Measurements from ENCODE around the gene QSOX1. TPM values are rescaled to one million over a fixed set of nuclear protein-coding genes. Genes with fewer than 3 reads are reported as not detected.

Gene QSOX1
- total RNA-seq, 4 donors from 2014 or later = 34.9 to 72.3 (median 51.5) TPM

GRCh38 chr1:180156631-180157091, 2.0 kb downstream of the QSOX1 start:
- Histone ChIP-seq H3K9me3 (no peaks in the 10 kb centered on the region), H3K36me3 (no peaks in the 10 kb centered on the region), H3K4me3 (peak overlapping the region in 1 of 4 donors; percentile 93), H3K27me3 (no peaks in the 10 kb centered on the region), H3K27ac (peak overlapping the region in 2 of 4 donors; percentile 10 to 18), H3K4me1 (peaks cover 0 to 35% (median 3%) of the 10 kb centered on the region in 4 donors)
- DNase-seq = peak in 1 of 3 donors; percentile 36
- TF ChIP-seq POLR2A (IDR thresholded peaks at IDR 0.05) = no peak
- no peak for TF ChIP-seq CTCF (IDR thresholded peaks at IDR 0.05)

- no peaks in the 10 kb centered on the region for H3K9me3 ChIP-seq
- no peaks in the 10 kb centered on the region for H3K36me3 ChIP-seq
- no peak for TF ChIP-seq POLR2A (IDR thresholded peaks at IDR 0.05)
- no peak for TF ChIP-seq CTCF (IDR thresholded peaks at IDR 0.05)
- peaks cover 0 to 35% (median 3%) of the 10 kb centered on the region in 4 donors for H3K4me1 ChIP-seq
- H3K4me3 ChIP-seq = peak overlapping the region in 1 of 4 donors; percentile 3
- no peaks in the 10 kb centered on the region for H3K27me3 ChIP-seq
- DNase-seq = peak in 1 of 3 donors; percentile 34
- peak overlapping the region in 3 of 4 donors; percentile 10 to 28 (median 12) for H3K27ac ChIP-seq
These were observed 2.4 kb downstream of the QSOX1 start for GRCh38 chr1:180157108-180157507.

GRCh38 chr1:180157576-180158057, 2.9 kb downstream of the QSOX1 start:
- peak in 1 of 3 donors; percentile 38 for DNase-seq
- Histone ChIP-seq H3K27ac (peak overlapping the region in 3 of 4 donors; percentile 10 to 28 (median 12)), H3K27me3 (no peaks in the 10 kb centered on the region), H3K36me3 (no peaks in the 10 kb centered on the region), H3K4me3 (peak overlapping the region in 1 of 4 donors; percentile 3), H3K4me1 (peaks cover 0 to 35% (median 3%) of the 10 kb centered on the region in 4 donors), H3K9me3 (no peaks in the 10 kb centered on the region)
- TF ChIP-seq POLR2A (IDR thresholded peaks at IDR 0.05) = no peak
- no peak for TF ChIP-seq CTCF (IDR thresholded peaks at IDR 0.05)

GRCh38 chr1:180158149-180159147, 3.8 kb downstream of the QSOX1 start:
- Histone ChIP-seq H3K4me1 (peaks cover 0 to 35% (median 3%) of the 10 kb centered on the region in 4 donors), H3K4me3 (no peak overlapping the region), H3K27ac (peak overlapping the region in 2 of 4 donors; percentile 3 to 28), H3K36me3 (no peaks in the 10 kb centered on the region), H3K9me3 (no peaks in the 10 kb centered on the region), H3K27me3 (no peaks in the 10 kb centered on the region)
- DNase-seq = no peak
- TF ChIP-seq POLR2A (IDR thresholded peaks at IDR 0.05) (no peak), CTCF (IDR thresholded peaks at IDR 0.05) (no peak)

GRCh38 chr1:180160357-180160756, 5.7 kb downstream of the QSOX1 start:
- no peak for DNase-seq
- Histone ChIP-seq H3K9me3 (no peaks in the 10 kb centered on the region), H3K36me3 (no peaks in the 10 kb centered on the region), H3K27me3 (no peaks in the 10 kb centered on the region), H3K4me1 (peaks cover 0 to 34% (median 0%) of the 10 kb centered on the region in 4 donors), H3K27ac (no peak overlapping the region), H3K4me3 (no peak overlapping the region)
- TF ChIP-seq CTCF (IDR thresholded peaks at IDR 0.05) = no peak
- TF ChIP-seq POLR2A (IDR thresholded peaks at IDR 0.05) = no peak

Data from Peyer's patch (tissue), 4 donors.